Endodermal cell (in vitro differentiated cells): Measurements from ENCODE around the gene ZNRF3. TPM values are rescaled to one million over a fixed set of nuclear protein-coding genes. Genes with fewer than 3 reads are reported as not detected.
A peak's percentile ranks its signal among the peaks of the same experiment; 100 is the strongest.

Experiments
- DNase-seq: peaks from one replicate; pipeline ENCODE4 v3.0.0-alpha.2; 2017
- H3K27ac ChIP-seq: 2 replicates; pipeline ENCODE4 v1.5.1; 2013; ENCODE audit warnings: mild to moderate bottlenecking, low read depth, low read length, moderate library complexity
- H3K27me3 ChIP-seq: 2 replicates; pipeline ENCODE4 v1.6.1; 2013; ENCODE audit warnings: mild to moderate bottlenecking, low read length, moderate library complexity; ENCODE audit not compliant: insufficient read depth, control insufficient read depth, poor library complexity, severe bottlenecking
- H3K36me3 ChIP-seq: 2 replicates; pipeline ENCODE4 v1.7.0; 2013; ENCODE audit warnings: mild to moderate bottlenecking, low read length, moderate library complexity; ENCODE audit not compliant: control insufficient read depth, insufficient read depth
- H3K4me1 ChIP-seq: one replicate; pipeline ENCODE4 v1.7.0; 2013; ENCODE audit warnings: low read length; ENCODE audit not compliant: control insufficient read depth, insufficient read depth
- H3K4me3 ChIP-seq: 2 replicates; pipeline ENCODE4 v1.5.1; 2013; ENCODE audit warnings: mild to moderate bottlenecking, low read length, moderate library complexity
- H3K9ac ChIP-seq: 2 replicates; pipeline ENCODE4 v1.6.1; 2013; ENCODE audit warnings: mild to moderate bottlenecking, low read length, moderate library complexity; ENCODE audit not compliant: poor library complexity, severe bottlenecking; ENCODE audit errors: extremely low read depth
- H3K9me3 ChIP-seq: 2 replicates; pipeline ENCODE4 v1.6.1; 2013; ENCODE audit warnings: mild to moderate bottlenecking, low read length, moderate library complexity; ENCODE audit not compliant: control insufficient read depth
- H3K27ac Mint-ChIP-seq: 2 replicates; pipeline ENCODE4 v1.8.0; 2020; ENCODE audit warnings: mixed read lengths
- H3K27me3 Mint-ChIP-seq: 2 replicates; pipeline ENCODE4 v1.8.0; 2021; ENCODE audit warnings: mild to moderate bottlenecking, mixed read lengths; ENCODE audit not compliant: insufficient read depth
- H3K36me3 Mint-ChIP-seq: 2 replicates; pipeline ENCODE4 v1.8.0; 2020; ENCODE audit warnings: low read depth, mixed read lengths
- H3K4me1 Mint-ChIP-seq: 2 replicates; pipeline ENCODE4 v1.8.0; 2020; ENCODE audit warnings: mixed read lengths
- H3K4me3 Mint-ChIP-seq: 2 replicates; pipeline ENCODE4 v1.8.0; 2020; ENCODE audit warnings: mild to moderate bottlenecking, moderate library complexity, mixed read lengths
- H3K9me3 Mint-ChIP-seq: 2 replicates; pipeline ENCODE4 v1.8.0; 2020; ENCODE audit warnings: mild to moderate bottlenecking, mixed read lengths
- WGBS, 2 experiments: methylation state at CpG; one replicate each; pipeline versions ENCODE4 v1.1.5 to v1.1.7; 2013; ENCODE audit warnings: missing lambda C conversion rate in 2 of 2, mixed read lengths in 1 of 2; ENCODE audit not compliant: insufficient coverage in 1 of 2, insufficient read length in 1 of 2; 5-methylcytosine and 5-hydroxymethylcytosine counted together
- total RNA-seq, 2 donors: library from RNA; stranded (reverse); fragmentation: NEBNext Ultra II Directional in 1 of 2; extraction: Animal tissue kit (Norgen Biotek cat#: 25700) in 1 of 2; gene quantifications; 2 replicates in 1 of 2; 3 replicates in 1 of 2; pipeline ENCODE4 v1.2.1, GENCODE V29; 2021
- TF ChIP-seq, protein P1 (sequence below): fragments of 200-600 bp; sonication (generic); conservative IDR thresholded peaks from 2 replicates; pipeline ENCODE4 v1.5.0; 2021; ENCODE audit warnings: antibody characterized with exemption, mild to moderate bottlenecking

Gene ZNRF3
- total RNA-seq, 2 donors from 2014 or later, result 15.8 to 19.8 TPM

- WGBS, 2 experiments, result 90 to 92% methylated on average over 5 to 7 of the region's 7 CpGs
- H3K9me3 Mint-ChIP-seq, result no peaks in the 10 kb centered on the region
- no peak overlapping the region for H3K4me3 Mint-ChIP-seq
- Histone ChIP-seq H3K27me3 (no peaks in the 10 kb centered on the region), H3K4me3 (no peak overlapping the region), H3K4me1 (peaks cover 12% of the 10 kb centered on the region), H3K27ac (peak overlapping the region; percentile 67), H3K9me3 (no peaks in the 10 kb centered on the region), H3K9ac (no peak overlapping the region), H3K36me3 (peaks cover 12% of the 10 kb centered on the region)
- DNase-seq, result no peak
- peaks cover 35% of the 10 kb centered on the region for H3K4me1 Mint-ChIP-seq
- peaks cover 5% of the 10 kb centered on the region for H3K36me3 Mint-ChIP-seq
- H3K27ac Mint-ChIP-seq, result peak overlapping the region; percentile 85
- H3K27me3 Mint-ChIP-seq, result no peaks in the 10 kb centered on the region
- TF ChIP-seq, protein P1, sequence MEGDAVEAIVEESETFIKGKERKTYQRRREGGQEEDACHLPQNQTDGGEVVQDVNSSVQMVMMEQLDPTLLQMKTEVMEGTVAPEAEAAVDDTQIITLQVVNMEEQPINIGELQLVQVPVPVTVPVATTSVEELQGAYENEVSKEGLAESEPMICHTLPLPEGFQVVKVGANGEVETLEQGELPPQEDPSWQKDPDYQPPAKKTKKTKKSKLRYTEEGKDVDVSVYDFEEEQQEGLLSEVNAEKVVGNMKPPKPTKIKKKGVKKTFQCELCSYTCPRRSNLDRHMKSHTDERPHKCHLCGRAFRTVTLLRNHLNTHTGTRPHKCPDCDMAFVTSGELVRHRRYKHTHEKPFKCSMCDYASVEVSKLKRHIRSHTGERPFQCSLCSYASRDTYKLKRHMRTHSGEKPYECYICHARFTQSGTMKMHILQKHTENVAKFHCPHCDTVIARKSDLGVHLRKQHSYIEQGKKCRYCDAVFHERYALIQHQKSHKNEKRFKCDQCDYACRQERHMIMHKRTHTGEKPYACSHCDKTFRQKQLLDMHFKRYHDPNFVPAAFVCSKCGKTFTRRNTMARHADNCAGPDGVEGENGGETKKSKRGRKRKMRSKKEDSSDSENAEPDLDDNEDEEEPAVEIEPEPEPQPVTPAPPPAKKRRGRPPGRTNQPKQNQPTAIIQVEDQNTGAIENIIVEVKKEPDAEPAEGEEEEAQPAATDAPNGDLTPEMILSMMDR, result no peak
Observed at GRCh38 chr22:28999510-28999909, 116.1 kb downstream of the ZNRF3 start.

- H3K4me1 ChIP-seq, result peaks cover 17% of the 10 kb centered on the region
- Mint-ChIP-seq H3K27ac (peak overlapping the region; percentile 85), H3K4me1 (peaks cover 35% of the 10 kb centered on the region), H3K36me3 (peaks cover 5% of the 10 kb centered on the region), H3K4me3 (no peak overlapping the region), H3K9me3 (no peaks in the 10 kb centered on the region), H3K27me3 (no peaks in the 10 kb centered on the region)
- no peak overlapping the region for H3K4me3 ChIP-seq
- TF ChIP-seq, protein P1, result no peak
- peak overlapping the region; percentile 67 for H3K27ac ChIP-seq
- no peak for DNase-seq
- H3K27me3 ChIP-seq, result no peaks in the 10 kb centered on the region
- WGBS, 2 experiments, result 71% methylated on average over 1 of the region's 1 CpG; no CpG with 5 or more reads in 1 of the 2 experiments
- H3K9me3 ChIP-seq, result no peaks in the 10 kb centered on the region
- peaks cover 12% of the 10 kb centered on the region for H3K36me3 ChIP-seq
- no peak overlapping the region for H3K9ac ChIP-seq
Observed at GRCh38 chr22:28999919-29000556, 116.7 kb downstream of the ZNRF3 start.

GRCh38 chr22:29000641-29001040, 117.3 kb downstream of the ZNRF3 start:
- WGBS, 2 experiments, result 95% methylated on average over 5 of the region's 5 CpGs; no CpG with 5 or more reads in 1 of the 2 experiments

More at GRCh38 chr22:29000641-29001040, 117.3 kb downstream of the ZNRF3 start:
- Histone ChIP-seq H3K27me3 (no peaks in the 10 kb centered on the region), H3K9me3 (no peaks in the 10 kb centered on the region), H3K4me3 (no peak overlapping the region), H3K4me1 (peaks cover 22% of the 10 kb centered on the region), H3K36me3 (peaks cover 12% of the 10 kb centered on the region), H3K27ac (no peak overlapping the region), H3K9ac (no peak overlapping the region)
- H3K27ac Mint-ChIP-seq, result peak overlapping the region; percentile 85
- no peak for DNase-seq
- H3K27me3 Mint-ChIP-seq, result no peaks in the 10 kb centered on the region
- H3K4me1 Mint-ChIP-seq, result peaks cover 38% of the 10 kb centered on the region
- no peaks in the 10 kb centered on the region for H3K9me3 Mint-ChIP-seq
- peaks cover 5% of the 10 kb centered on the region for H3K36me3 Mint-ChIP-seq
- TF ChIP-seq, protein P1, result no peak
- H3K4me3 Mint-ChIP-seq, result no peak overlapping the region
